OCI-LY1 (cell line): ENCODE results near the gene KANSL1.

ENCODE experiments used
- H2AFZ ChIP-seq: fragments of 200-600 bp; sonication (generic), shearing (Covaris generic); 2 replicates; pipeline ENCODE4 v1.6.0; 2014; ENCODE audit warnings: antibody characterized with exemption, mild to moderate bottlenecking, low read length
- H3F3A ChIP-seq: fragments of 200-600 bp; sonication (generic), shearing (Covaris generic); 2 replicates; pipeline ENCODE4 v1.6.0; 2014; ENCODE audit warnings: mild to moderate bottlenecking, antibody characterized with exemption, low read length, moderate library complexity; ENCODE audit not compliant: insufficient read depth
- H3K27ac ChIP-seq: fragments of 200-600 bp; sonication (generic); 2 replicates; pipeline ENCODE4 v1.5.1; 2014; ENCODE audit warnings: low read length, mixed run types, mild to moderate bottlenecking, low read depth; ENCODE audit not compliant: poor library complexity, severe bottlenecking
- H3K27me3 ChIP-seq: fragments of 200-600 bp; sonication (generic); 2 replicates; pipeline ENCODE4 v1.6.0; 2014; ENCODE audit warnings: antibody characterized with exemption, mild to moderate bottlenecking, low read length, moderate library complexity; ENCODE audit not compliant: insufficient read depth
- H3K36me3 ChIP-seq: fragments of 200-600 bp; sonication (generic); 2 replicates; pipeline ENCODE4 v1.6.1; 2014; ENCODE audit warnings: mild to moderate bottlenecking, antibody characterized with exemption, low read length, moderate library complexity, mixed read lengths; ENCODE audit not compliant: insufficient read depth
- H3K4me1 ChIP-seq: fragments of 200-600 bp; sonication (generic); 2 replicates; pipeline ENCODE4 v1.5.1; 2014; ENCODE audit warnings: mild to moderate bottlenecking, low read length, moderate library complexity; ENCODE audit not compliant: insufficient read depth, severe bottlenecking
- H3K4me2 ChIP-seq: fragments of 200-600 bp; sonication (generic), shearing (Covaris generic); 2 replicates; pipeline ENCODE4 v1.6.1; 2014; ENCODE audit warnings: low read length
- H3K4me3 ChIP-seq: fragments of 200-600 bp; sonication (generic); 2 replicates; pipeline ENCODE4 v1.5.1; 2014; ENCODE audit warnings: low read length, low read depth, mild to moderate bottlenecking, mixed read lengths; ENCODE audit not compliant: poor library complexity, severe bottlenecking
- H3K79me2 ChIP-seq: fragments of 200-600 bp; shearing (Covaris generic); 2 replicates; pipeline ENCODE4 v1.6.1; 2016; ENCODE audit warnings: mixed run types, low read length, mixed read lengths; ENCODE audit not compliant: insufficient read depth
- H3K9ac ChIP-seq: fragments of 200-600 bp; sonication (generic), shearing (Covaris generic); 2 replicates; pipeline ENCODE4 v1.6.1; 2014; ENCODE audit warnings: mild to moderate bottlenecking, low read length, mixed read lengths
- H3K9me2 ChIP-seq: fragments of 200-600 bp; sonication (generic), shearing (Covaris generic); 2 replicates; pipeline ENCODE4 v1.6.1; 2014; ENCODE audit warnings: low read depth, mild to moderate bottlenecking, low read length, mixed read lengths
- H3K9me3 ChIP-seq: fragments of 200-600 bp; shearing (Covaris generic); 2 replicates; pipeline ENCODE4 v1.6.1; 2014; ENCODE audit warnings: low read length, mixed read lengths
- H4K20me1 ChIP-seq: fragments of 200-600 bp; sonication (generic), shearing (Covaris generic); 2 replicates; pipeline ENCODE4 v1.6.0; 2016; ENCODE audit warnings: mild to moderate bottlenecking, low read length; ENCODE audit not compliant: insufficient read depth
- CTCF ChIP-seq: fragments of 200-600 bp; sonication (generic), shearing (Covaris generic); IDR thresholded peaks from 2 replicates; pipeline ENCODE4 v1.5.1; 2017; ENCODE audit warnings: mild to moderate bottlenecking, antibody characterized with exemption, low read length, moderate library complexity, mixed read lengths
- EZH2 ChIP-seq: fragments of 200-600 bp; sonication (generic), shearing (Covaris generic); IDR thresholded peaks from 2 replicates; pipeline ENCODE4 v1.8.0; 2017; ENCODE audit warnings: borderline replicate concordance, mixed run types, mild to moderate bottlenecking, antibody characterized with exemption, low read length, moderate library complexity, mixed read lengths

The KANSL1 gene

DNA sequence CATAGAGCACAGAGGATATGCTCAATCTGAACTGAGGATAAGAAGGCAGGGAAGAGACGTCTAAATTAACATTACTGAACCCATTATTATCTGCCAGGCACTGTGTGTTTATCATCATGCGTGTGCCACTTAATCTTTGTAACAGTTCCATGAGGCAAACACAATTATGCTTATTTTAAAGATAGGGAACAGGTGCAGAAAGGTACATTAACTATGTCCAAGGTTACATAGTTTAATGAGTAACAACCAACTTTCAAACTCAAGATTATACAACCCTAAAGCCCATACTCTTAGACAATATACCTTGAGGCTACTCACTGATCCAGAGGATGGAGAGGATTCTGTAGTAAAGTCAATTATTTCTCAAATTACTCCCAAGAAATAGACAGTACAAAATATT is 151.0 kb downstream of the KANSL1 start:
- no peaks in the 10 kb centered on the region for H3K9me2 ChIP-seq
- H4K20me1 ChIP-seq: no peaks in the 10 kb centered on the region
- H3K9me3 ChIP-seq: no peaks in the 10 kb centered on the region
- H3K4me1 ChIP-seq: no peaks in the 10 kb centered on the region
- no peaks in the 10 kb centered on the region for H3F3A ChIP-seq
- TF ChIP-seq CTCF (no peak), EZH2 (no peak)
- H3K36me3 ChIP-seq: peaks cover 86% of the 10 kb centered on the region
- H2AFZ ChIP-seq: no peak overlapping the region
- no peaks in the 10 kb centered on the region for H3K27me3 ChIP-seq
- no peak overlapping the region for H3K9ac ChIP-seq
- no peak overlapping the region for H3K4me2 ChIP-seq
- no peaks in the 10 kb centered on the region for H3K79me2 ChIP-seq
- no peak overlapping the region for H3K4me3 ChIP-seq
- no peak overlapping the region for H3K27ac ChIP-seq

GRCh38 chr17:46039592-46040186 is 153.5 kb downstream of the KANSL1 start:
- H3K4me1 ChIP-seq: no peaks in the 10 kb centered on the region
- H3K4me2 ChIP-seq: no peak overlapping the region
- TF ChIP-seq EZH2: no peak
- no peak for TF ChIP-seq CTCF
- peaks cover 93% of the 10 kb centered on the region for H3K36me3 ChIP-seq
- no peak overlapping the region for H3K27ac ChIP-seq
- no peaks in the 10 kb centered on the region for H3K79me2 ChIP-seq
- no peaks in the 10 kb centered on the region for H3K9me2 ChIP-seq
- H3K4me3 ChIP-seq: no peak overlapping the region
- H2AFZ ChIP-seq: no peak overlapping the region
- no peaks in the 10 kb centered on the region for H3F3A ChIP-seq
- no peaks in the 10 kb centered on the region for H3K27me3 ChIP-seq
- H4K20me1 ChIP-seq: no peaks in the 10 kb centered on the region
- H3K9ac ChIP-seq: no peak overlapping the region
- no peaks in the 10 kb centered on the region for H3K9me3 ChIP-seq

DNA sequence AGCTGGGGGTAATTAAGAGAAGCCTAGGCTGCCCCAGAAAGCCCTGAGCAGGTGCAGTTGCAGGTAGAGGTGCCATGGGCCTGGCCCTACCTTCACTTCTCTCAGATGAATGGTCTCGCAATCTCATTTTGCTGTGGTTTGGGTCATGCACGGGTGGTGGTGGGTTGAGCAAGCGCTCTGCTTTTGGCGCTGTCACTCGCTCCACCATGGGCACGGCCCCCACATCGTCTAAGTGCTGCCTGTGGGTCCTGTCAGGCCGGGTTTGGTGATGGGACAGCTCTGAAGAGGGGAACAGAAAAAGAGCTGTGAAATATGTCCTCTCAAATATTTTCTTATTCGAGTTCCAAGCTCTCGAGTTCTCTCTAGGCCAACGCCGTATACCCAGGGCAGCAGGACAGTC is 154.3 kb downstream of the KANSL1 start:
- Histone ChIP-seq H3K4me1 (no peaks in the 10 kb centered on the region), H4K20me1 (no peaks in the 10 kb centered on the region), H3K27ac (no peak overlapping the region), H3F3A (no peaks in the 10 kb centered on the region), H3K27me3 (no peaks in the 10 kb centered on the region), H3K9me3 (no peaks in the 10 kb centered on the region), H3K4me2 (no peak overlapping the region), H2AFZ (no peak overlapping the region), H3K79me2 (no peaks in the 10 kb centered on the region), H3K9me2 (no peaks in the 10 kb centered on the region), H3K9ac (no peak overlapping the region), H3K4me3 (no peak overlapping the region), H3K36me3 (peaks cover 98% of the 10 kb centered on the region)
- no peak for TF ChIP-seq EZH2
- no peak for TF ChIP-seq CTCF
